ENCODE data around the gene PPARA.

DNA sequence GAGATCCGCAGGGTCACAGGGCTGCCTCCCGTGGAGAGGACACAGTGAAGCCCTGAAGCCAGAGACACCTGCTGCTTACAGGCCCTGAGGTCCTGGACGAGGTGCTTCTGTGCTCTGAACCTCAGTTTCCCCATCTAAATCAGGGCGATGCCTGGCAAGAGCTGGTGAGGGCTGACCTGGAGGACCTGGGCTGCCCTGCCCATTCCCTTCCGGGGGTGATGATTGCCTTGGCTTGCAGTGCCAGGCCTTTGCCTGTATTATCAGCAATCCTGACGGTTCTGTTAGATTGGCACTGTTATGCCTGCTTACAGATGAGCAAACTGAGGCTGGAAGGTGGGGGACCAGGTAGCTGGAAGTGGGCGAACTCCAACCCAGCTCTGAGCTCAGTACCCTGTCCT lies 138.5 kb downstream of the PPARA start:
- TF ChIP-seq, protein P1, sequence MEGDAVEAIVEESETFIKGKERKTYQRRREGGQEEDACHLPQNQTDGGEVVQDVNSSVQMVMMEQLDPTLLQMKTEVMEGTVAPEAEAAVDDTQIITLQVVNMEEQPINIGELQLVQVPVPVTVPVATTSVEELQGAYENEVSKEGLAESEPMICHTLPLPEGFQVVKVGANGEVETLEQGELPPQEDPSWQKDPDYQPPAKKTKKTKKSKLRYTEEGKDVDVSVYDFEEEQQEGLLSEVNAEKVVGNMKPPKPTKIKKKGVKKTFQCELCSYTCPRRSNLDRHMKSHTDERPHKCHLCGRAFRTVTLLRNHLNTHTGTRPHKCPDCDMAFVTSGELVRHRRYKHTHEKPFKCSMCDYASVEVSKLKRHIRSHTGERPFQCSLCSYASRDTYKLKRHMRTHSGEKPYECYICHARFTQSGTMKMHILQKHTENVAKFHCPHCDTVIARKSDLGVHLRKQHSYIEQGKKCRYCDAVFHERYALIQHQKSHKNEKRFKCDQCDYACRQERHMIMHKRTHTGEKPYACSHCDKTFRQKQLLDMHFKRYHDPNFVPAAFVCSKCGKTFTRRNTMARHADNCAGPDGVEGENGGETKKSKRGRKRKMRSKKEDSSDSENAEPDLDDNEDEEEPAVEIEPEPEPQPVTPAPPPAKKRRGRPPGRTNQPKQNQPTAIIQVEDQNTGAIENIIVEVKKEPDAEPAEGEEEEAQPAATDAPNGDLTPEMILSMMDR (IDR thresholded peaks at IDR 0.05), result no peak
- TF ChIP-seq, protein P2, sequence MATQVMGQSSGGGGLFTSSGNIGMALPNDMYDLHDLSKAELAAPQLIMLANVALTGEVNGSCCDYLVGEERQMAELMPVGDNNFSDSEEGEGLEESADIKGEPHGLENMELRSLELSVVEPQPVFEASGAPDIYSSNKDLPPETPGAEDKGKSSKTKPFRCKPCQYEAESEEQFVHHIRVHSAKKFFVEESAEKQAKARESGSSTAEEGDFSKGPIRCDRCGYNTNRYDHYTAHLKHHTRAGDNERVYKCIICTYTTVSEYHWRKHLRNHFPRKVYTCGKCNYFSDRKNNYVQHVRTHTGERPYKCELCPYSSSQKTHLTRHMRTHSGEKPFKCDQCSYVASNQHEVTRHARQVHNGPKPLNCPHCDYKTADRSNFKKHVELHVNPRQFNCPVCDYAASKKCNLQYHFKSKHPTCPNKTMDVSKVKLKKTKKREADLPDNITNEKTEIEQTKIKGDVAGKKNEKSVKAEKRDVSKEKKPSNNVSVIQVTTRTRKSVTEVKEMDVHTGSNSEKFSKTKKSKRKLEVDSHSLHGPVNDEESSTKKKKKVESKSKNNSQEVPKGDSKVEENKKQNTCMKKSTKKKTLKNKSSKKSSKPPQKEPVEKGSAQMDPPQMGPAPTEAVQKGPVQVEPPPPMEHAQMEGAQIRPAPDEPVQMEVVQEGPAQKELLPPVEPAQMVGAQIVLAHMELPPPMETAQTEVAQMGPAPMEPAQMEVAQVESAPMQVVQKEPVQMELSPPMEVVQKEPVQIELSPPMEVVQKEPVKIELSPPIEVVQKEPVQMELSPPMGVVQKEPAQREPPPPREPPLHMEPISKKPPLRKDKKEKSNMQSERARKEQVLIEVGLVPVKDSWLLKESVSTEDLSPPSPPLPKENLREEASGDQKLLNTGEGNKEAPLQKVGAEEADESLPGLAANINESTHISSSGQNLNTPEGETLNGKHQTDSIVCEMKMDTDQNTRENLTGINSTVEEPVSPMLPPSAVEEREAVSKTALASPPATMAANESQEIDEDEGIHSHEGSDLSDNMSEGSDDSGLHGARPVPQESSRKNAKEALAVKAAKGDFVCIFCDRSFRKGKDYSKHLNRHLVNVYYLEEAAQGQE (IDR thresholded peaks at IDR 0.05; ENCODE audit: insufficient read depth in 1 of 2, low read depth in 2 of 2, low read length in 1 of 2), result no peak
- TF ChIP-seq POLR2AphosphoS5 (IDR thresholded peaks at IDR 0.05; ENCODE audit: low read depth, low read length), result no peak
- no peak for TF ChIP-seq TCF7L2 (IDR thresholded peaks at IDR 0.05; ENCODE audit: low read depth, low read length)

Measured in Panc1 (cell line).